ENCODE results near the gene LAYN. TPM values are rescaled to one million over a fixed set of nuclear protein-coding genes. Genes with fewer than 3 reads are reported as not detected.
A peak's percentile ranks its signal among the peaks of the same experiment; 100 is the strongest.

LAYN gene
- total and polyA plus RNA-seq, 9 of the 15 experiments (the other 6 are each of a cell fraction or from before 2014, with no cell fraction given): not detected

GRCh38 chr11:111601979-111602864 is 61.7 kb downstream of the LAYN start, which contains the start of gene SIK2 (continued):
- TF ChIP-seq ETS1 (conservative IDR thresholded peaks at IDR 0.05; ENCODE audit: control insufficient read depth, low read depth, low read length) (0 out of 2 replicates have a peak, but pooled peaks have one; percentile 51), RFX1 (IDR thresholded peaks at IDR 0.05) (peak; percentile 79), GMEB1 (CRISPR knock-in tag; IDR thresholded peaks at IDR 0.05) (peak; percentile 66; the same call in 1 of the 2 replicates), RHOXF2B (CRISPR knock-in tag; conservative IDR thresholded peaks at IDR 0.05) (no peak), MED1 (CRISPR knock-in tag; IDR thresholded peaks at IDR 0.05; ENCODE audit: borderline replicate concordance) (no peak), SIRT6 (IDR thresholded peaks at IDR 0.05; ENCODE audit: low read depth, low read length) (no peak), CBX2 (IDR thresholded peaks at IDR 0.05; ENCODE audit: insufficient read depth, low read length, poor library complexity, severe bottlenecking) (no peak), ZNF592 (IDR thresholded peaks at IDR 0.05) (0 out of 2 replicates have a peak, but pooled peaks have one; percentile 48), RNF2 (IDR thresholded peaks at IDR 0.05) (peak; percentile 59; the same call in 1 of the 2 replicates), ZNF212 (CRISPR knock-in tag; IDR thresholded peaks at IDR 0.05) (no peak), ZNF431 (CRISPR knock-in tag; IDR thresholded peaks at IDR 0.05) (0 out of 2 replicates have a peak, but pooled peaks have one; percentile 35), PRMT5 (CRISPR knock-in tag; IDR thresholded peaks at IDR 0.05) (no peak), MTA3 (IDR thresholded peaks at IDR 0.05; ENCODE audit: borderline replicate concordance) (peak; percentile 25; the same call in 1 of the 2 replicates), TCF3 (CRISPR knock-in tag; IDR thresholded peaks at IDR 0.05) (peak; percentile 48), ATF1 (CRISPR knock-in tag; IDR thresholded peaks at IDR 0.05) (no peak), ATF1 (tag; IDR thresholded peaks at IDR 0.05) (peak; percentile 55), GABPB1 (CRISPR knock-in tag; IDR thresholded peaks at IDR 0.05) (peak; percentile 81), FOSL1 (tag; conservative IDR thresholded peaks at IDR 0.05) (no peak), DACH1 (IDR thresholded peaks at IDR 0.05; ENCODE audit: partially characterized antibody) (no peak), MLX (CRISPR knock-in tag; conservative IDR thresholded peaks at IDR 0.05) (no peak), ETV1 (tag; conservative IDR thresholded peaks at IDR 0.05; ENCODE audit: low read depth) (peak; percentile 68)

Measured in K562 (cell line).